GM10847 (cell line): ENCODE data around the gene C16orf90.

Experiments
- POLR2A ChIP-seq: IDR thresholded peaks from 2 replicates; pipeline ENCODE4 v1.6.1; 2011; ENCODE audit not compliant: insufficient read length; ENCODE audit errors: extremely low read depth

C16orf90 gene

DNA sequence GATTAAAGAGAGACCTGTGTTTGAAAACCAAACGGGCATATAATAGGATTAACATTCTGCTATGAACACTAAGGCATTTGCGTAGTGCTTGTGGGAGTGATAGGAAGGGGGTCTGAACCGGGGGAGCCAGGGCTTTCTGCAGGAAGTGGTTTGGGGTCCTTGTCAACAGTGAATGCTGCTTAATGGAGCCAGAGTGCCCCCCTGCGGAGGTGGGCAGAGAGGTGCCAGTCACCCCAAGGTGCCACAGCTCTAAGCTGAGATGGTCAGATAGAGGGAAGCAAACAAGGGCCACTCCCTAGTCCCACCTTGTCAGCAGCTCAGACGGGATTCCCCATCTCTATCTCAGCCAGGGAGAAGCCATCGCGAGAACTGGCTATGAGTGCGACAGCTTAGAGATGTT is 34.1 kb downstream of the C16orf90 start:
- no peak for TF ChIP-seq POLR2A

- no peak for TF ChIP-seq POLR2A
Measured at GRCh38 chr16:3460585-3460984, 34.7 kb downstream of the C16orf90 start.

GRCh38 chr16:3460121-3460520 is 35.2 kb downstream of the C16orf90 start:
- no peak for TF ChIP-seq POLR2A

- TF ChIP-seq POLR2A: no peak
Measured at GRCh38 chr16:3459401-3460090, 35.7 kb downstream of the C16orf90 start.

DNA sequence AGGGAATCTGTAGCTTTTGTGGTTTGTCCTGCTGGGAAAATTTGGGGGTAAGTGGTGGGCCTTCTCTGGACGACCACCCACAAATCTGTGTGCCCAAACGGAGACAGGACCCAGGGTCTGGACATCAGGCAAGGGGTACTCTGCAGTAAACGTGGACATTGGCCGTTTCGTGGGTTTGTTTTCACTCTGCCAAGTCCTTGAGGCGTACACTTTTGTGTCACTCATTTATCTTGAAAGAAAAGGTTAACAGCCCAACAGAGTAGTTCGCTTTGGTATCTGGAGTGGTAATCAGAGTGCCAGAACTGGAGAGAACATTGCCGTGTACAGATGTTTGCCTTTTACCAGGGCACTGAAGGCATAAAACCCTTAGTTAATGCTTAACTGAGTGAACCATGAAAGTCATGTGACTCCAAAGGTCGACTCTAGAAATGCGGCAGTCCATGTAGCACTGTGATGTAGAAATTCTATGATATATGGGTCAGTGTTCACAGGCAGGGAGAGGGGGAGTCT is 36.4 kb downstream of the C16orf90 start:
- TF ChIP-seq POLR2A: no peak

GRCh38 chr16:3458278-3458851 is 36.9 kb downstream of the C16orf90 start:
- TF ChIP-seq POLR2A: no peak

DNA sequence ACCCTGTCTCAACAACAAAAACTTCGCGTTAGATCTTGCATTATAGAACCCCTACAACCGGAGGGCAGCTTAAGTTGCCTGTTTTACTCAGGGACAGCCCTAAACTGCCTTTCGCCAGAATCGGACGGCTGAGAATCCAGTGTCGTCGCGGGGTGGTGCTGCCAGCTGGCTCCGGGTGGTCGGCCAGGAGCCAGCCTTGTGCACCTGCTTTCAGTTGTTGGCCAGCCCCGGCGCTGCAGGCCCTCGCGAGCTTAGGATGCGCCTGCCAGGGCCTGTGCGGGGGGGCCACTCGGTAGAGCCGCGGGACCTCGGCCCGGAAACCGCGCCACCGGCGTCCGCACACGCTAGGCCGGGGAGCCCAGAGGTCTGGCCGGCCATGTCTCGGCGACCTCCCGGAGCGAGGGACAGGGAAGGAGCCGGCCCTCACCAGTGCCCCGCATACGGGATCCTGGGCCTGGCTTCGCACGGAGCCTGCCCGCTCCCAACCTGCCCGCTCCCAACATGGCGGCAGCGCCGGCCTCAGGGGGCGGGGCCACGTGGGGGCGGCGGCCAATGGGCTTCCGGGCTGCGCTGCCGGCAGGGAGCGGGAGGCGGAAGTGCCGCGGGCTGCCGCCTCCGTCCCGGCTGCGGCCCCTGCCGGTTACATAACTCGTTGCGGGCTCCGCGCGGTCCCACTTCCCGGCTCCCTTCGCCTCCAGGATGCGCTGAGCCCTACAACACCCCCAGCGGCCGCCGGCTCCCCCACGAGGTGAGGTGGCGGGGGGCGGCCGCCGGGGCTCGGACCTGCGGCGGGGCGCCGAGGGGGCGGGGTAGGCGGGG is 37.6 kb downstream of the C16orf90 start:
- TF ChIP-seq POLR2A: peak; percentile 86

DNA sequence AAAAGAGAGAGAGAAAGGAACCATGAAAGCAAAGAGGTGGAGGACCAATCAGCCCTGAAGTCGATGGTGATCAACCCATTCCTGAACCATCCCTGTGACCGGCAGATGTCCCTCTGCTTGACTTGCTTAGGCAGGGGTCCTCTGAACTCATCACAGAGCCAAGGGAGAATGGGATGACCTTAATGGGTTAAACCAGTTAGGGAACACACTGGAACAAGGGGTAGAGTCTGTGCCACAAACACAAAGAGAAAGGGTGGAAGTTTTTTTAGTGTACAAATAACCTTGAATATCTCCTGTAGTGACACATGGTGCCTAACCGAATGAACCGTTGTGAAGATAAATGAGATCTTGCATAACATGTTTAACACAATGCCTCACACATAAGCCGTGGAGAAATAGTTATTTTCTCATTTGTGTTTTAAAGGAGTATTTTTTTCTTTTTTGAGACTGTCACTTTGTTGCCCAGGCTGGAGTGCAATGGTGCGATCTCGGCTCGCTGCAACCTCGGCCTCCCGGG is 40.6 kb downstream of the C16orf90 start:
- TF ChIP-seq POLR2A: no peak

- TF ChIP-seq POLR2A: no peak
Measured at GRCh38 chr16:3454093-3454492, 41.2 kb downstream of the C16orf90 start.

- no peak for TF ChIP-seq POLR2A
Measured at GRCh38 chr16:3444032-3444388, 51.3 kb downstream of the C16orf90 start.
